GM18511 (cell line): Measurements from ENCODE around the gene HADHA.
"Not testable (repeated sequence)": the region's sequence is repeated elsewhere in the genome, so short reads cannot be mapped to it uniquely, and the experiment has no call there.

ENCODE experiments used
- ATAC-seq: cut with Tn5 transposase; IDR thresholded peaks from one replicate; pipeline ENCODE4 v1.9.1; 2021; ENCODE audit warnings: mild to moderate bottlenecking, moderate library complexity; ENCODE audit not compliant: unreplicated experiment

The HADHA gene

GRCh38 chr2:26176279-26176615, 68.2 kb downstream of the HADHA start:
- no peak for ATAC-seq

DNA sequence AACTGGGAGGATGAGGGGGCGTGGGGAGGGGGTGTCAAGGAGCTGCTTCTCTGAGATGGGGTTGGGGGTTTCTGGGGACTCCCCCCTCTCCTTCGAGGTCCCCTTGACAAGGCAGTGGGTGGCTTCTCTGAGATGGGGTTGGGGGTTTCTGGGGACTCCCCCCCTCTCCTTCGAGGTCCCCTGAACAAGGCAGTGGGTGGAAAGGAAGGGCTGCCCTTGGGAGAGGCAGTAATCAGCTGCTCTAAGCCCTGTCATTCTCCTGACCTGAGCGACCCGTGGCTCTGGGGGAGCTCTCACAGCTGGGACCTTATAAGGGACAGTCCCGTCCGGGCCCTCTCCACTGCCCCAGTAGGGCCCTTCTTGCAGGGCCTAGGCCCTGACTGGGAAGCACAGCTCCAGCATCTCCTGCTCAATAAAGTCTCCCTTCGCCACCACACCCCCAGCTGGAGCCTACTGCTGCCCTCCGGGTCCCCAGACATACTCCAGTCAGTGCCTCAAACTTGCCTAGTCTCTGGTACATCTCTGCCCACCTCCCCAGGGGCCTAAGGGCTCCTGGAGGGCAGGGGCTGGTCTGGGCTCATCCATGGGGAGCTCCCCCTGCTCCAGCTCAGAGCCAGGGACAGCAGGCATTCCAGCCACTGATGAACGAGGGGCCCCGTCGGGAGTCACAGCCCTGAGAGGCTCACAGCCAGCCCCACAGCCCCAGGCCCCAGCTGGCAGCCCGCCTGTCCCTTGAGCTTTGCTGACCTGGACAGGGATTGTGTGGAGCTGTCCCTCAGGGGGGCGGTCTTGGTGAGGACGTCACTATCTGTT, 68.8 kb downstream of the HADHA start:
- ATAC-seq, result no peak

DNA sequence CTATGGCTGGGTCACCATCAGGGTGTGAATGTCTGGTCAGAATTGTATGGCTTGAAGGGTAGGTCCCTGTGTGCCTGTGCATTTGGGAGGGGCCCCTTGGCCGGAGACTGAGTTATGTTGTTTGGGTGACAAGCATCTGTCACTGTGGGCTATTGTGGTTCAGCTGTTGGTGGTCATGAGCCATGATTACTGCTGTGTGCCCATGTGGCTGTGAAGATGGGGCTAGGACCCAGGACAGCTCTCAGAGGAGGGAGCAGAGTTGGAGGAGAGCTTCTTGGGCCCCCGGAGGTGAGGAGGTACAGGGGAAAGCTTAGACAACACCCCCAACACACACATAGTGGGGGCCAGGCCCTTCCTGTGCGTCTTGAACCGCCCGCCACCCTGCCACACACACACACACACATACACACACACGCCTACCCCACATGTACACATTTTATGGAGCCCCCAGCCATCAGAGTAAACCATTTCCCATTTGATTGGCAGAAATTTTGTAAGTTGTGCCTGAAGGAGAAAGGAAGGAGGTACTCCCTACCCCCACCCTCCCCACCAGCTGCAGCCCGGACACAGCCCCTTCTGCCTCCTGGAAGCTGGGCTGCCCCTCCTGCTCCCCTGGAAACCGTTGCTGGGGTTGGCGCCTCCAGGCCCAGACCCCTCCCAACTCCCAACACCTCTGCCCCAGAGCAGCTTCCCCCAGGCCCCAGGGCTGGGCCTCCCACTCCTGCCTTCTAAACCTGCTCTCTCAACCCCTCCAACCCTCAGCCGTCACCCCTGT, 69.6 kb downstream of the HADHA start:
- no peak for ATAC-seq

DNA sequence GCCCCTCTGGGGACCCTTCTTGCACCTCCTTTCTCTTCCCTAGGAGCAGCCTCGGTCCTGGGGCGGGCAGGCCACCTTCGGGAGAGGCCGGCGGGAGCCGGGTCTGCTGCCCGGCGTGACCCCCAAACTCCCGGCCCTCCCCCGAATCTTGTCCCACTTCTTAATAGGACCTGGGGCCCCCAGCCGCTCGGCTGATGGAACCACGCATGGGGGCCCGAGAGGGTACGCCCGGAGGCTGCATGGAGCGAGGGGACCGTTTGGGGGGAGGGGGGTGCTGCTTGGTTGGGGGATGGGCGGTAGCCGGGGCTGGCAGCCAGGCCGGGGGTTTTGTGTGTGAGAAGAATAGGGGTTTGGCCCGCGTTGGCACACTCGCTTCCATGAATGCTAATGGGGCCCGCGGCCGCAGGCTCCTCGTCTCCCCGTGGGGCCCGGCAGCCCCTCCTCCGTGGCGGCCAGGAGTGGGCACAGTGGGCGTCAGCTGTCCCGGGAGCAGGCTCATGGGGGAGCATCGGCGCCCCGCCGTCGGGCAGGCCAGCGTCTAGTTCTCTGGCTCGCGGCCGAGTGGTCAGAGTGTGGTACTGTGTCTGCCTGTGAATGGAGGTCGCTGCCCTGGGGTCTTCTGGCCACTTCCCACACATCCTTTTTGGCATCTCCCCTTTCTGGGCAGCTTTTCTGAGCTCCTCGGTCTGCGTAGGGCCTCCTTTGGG, 70.5 kb downstream of the HADHA start:
- no peak for ATAC-seq

- ATAC-seq, result no peak
Measured at GRCh38 chr2:26172871-26173775, 71.3 kb downstream of the HADHA start, which contains the start of gene GAREM2. Gene GAREM2 (plus strand): TSS chr2:26173088. CDS start chr2:26173221, 133 bp downstream.

DNA sequence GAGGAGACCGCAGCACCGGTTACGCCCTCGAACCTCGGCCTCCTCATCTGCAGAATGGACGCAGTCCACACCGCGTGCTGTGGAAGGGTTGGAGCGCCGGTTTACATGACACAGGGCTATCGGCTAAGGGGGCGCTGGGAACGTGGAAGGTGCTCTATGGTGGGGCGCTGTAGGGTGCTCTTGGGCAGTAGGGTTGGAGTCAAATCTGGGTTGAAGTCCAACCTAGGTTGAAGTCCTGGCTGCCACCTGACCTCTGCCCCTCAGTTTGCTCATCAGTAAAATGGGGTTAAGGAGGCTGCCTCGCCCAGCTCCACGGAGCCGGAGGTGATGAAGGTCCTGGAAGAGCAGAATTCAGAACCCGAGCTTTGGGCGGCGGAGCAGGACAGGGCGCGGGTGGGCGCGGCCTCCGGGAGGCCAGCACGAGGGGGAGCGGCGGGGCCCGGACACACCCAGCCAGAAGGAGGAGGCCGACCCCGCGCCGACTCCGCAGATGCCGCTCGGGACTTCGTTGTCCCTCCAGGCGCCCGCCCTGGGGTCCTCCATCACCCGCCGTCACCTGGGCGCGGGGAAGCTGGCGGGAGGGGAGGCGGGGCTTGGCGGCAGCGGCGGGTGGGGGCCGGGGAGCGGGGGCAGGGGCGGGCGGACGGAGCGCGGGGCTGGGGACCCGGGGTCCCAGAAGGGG, 72.1 kb downstream of the HADHA start:
- ATAC-seq, result no peak

DNA sequence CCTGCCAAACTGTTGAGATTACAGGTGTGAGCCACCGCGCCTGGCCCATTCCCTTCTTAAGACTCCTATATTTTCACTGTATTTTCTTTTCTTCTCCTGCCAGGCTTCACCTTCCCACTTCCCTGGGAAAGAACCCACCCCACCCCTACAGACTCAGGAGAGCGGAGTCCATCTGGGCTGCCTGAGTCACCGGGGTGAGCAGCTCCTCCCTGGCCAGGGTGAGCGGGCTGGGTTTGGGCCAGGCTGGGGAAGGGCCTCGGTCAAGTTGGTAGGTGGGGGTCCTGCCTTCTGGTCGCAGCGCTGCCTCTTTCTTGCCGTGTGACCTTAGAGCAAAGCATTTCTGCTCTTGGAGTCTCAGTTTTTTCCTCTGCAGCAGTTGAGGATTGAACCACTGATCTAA, 73.6 kb downstream of the HADHA start:
- ATAC-seq, result no peak

DNA sequence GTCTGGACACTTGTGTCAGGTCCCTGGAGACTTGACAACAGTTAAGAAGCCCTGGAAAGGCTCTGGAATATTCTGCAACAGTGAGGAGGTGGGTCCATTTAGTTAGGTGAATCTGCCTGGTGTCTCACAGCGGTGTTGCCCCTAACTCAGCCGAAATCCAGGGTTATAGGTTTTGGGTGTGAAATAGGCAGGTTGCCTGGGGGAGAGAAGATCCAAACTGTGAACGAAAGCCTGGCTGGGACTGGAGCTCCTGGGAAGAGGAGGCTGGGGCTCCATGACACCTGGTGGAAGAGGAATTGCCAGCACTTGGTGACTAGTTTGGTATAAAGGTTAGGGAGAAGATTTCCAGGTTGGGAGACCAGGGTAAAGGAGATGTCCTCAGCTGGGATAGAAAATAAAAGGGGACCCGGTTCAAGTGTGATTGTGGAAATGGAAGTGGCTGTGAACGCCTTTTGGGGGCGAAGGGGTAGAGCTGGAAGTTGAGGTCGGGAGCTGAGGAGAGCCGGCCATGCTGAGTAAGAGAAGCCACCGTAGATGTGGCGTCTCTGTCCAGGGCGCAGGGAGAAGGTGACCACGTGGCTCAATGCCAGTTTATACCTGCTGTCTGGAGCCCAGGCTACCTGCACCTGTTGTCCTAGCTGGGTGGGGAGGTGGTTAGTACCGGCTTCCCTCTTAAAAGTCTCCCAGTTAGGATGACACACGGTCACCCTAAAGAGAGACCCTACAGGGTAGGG, 74.6 kb downstream of the HADHA start:
- no peak for ATAC-seq

- no peak for ATAC-seq
Measured at GRCh38 chr2:26169226-26169625, 75.2 kb downstream of the HADHA start.

- no peak for ATAC-seq
Measured at GRCh38 chr2:26168785-26169184, 75.6 kb downstream of the HADHA start.

DNA sequence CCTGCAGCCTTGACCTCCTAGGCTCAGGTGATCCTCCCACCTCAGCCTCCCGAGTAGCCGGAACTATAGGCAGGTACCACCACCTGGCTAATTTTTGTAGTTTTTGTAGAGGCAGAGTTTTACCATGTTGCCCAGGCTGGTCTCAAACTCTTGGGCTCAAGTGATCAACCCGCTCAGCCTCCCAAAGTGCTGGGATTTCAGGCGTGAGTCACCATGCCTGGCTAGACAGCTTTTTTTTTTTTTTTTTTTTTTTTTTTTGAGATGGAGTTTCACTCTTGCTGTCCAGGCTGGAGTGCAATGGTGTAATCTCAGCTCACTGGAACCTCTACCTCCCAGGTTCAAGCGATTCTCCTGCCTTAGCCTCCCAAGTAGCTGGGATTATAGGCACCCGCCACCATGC, 77.9 kb downstream of the HADHA start:
- ATAC-seq, result not testable (repeated sequence)

DNA sequence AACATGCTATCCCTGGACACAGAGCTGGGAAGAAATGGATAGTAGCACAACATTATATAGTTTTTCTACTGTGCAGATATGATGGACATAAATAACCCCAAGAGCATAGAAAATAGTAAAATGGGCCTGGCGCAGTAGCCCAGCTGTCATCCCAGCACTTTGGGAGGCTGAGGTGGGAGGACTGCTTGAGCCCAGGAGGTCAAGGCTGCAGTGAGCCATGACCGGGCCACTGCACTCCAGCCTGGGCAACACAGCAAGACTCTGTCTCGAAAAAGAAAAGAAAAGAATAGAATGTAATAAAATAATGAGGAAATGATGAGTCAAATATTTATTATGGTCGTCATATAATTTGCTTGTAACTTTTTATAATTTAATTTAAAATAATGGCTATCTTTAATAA, 79.0 kb downstream of the HADHA start:
- no peak for ATAC-seq

GRCh38 chr2:26164641-26165211, 79.7 kb downstream of the HADHA start:
- no peak for ATAC-seq

- no peak for ATAC-seq
Measured at GRCh38 chr2:26164231-26164630, 80.2 kb downstream of the HADHA start.

DNA sequence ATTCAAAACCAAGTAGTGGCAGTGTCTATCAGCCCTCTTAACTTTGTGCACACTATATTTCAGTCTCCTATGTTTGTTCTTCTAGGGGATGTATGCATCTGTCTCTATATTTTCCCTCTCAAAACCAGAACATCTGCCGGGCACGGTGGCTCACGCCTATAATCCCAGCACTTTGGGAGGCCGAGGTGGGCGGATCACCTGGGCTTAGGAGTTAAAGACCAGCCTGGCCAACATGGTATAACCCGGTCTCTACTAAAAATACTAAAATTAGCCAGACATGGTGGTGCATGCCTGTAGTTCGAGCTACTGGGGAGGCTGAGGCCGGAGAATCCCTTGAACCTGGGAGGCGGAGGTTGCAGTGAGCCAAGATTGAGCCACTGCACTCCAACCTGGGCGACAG, 81.5 kb downstream of the HADHA start:
- ATAC-seq, result no peak

GRCh38 chr2:26161926-26162325, 82.5 kb downstream of the HADHA start:
- no peak for ATAC-seq

GRCh38 chr2:26157580-26157979, 86.9 kb downstream of the HADHA start:
- ATAC-seq, result no peak

DNA sequence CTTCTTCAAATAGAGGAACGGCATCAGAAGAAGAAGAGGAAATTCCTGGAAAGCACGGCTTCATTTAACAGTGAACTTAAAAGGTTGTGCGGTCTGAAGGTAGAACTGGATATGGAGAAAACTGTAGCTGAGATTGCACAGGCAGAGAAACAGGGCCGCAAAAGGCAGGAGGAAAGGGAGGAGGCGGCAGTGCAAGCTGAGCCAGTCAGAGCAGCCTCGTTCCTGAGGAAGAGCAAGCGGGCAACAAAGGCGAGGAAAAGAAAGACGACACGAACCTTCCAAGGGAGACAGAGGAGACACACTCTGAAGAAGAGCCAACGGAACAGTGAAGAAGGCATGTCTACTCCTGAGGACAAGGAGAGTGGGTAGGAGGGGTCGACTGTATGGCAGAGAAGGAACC, 94.2 kb downstream of the HADHA start:
- ATAC-seq, result no peak

- ATAC-seq, result no peak
Measured at GRCh38 chr2:26148501-26148900, 95.9 kb downstream of the HADHA start.
